ENCODE results near the gene SPHKAP. TPM values are rescaled to one million over a fixed set of nuclear protein-coding genes. Genes with fewer than 3 reads are reported as not detected.

Gene SPHKAP
- total and polyA plus RNA-seq, 7 donors: 0.15 to 0.83 (median 0.41) TPM; not detected in 2

GRCh38 chr2:228157841-228158240 is 23.6 kb downstream of the SPHKAP start:
- Histone ChIP-seq H3K4me3 (no peak overlapping the region), H3K9me3 (no peaks in the 10 kb centered on the region), H3K27ac (no peak overlapping the region), H3K36me3 (no peaks in the 10 kb centered on the region), H3K4me1 (no peaks in the 10 kb centered on the region), H3K27me3 (no peaks in the 10 kb centered on the region)
- TF ChIP-seq POLR2AphosphoS5 (IDR thresholded peaks at IDR 0.05): no peak
- TF ChIP-seq CTCF (IDR thresholded peaks at IDR 0.05): no peak
- no peak for TF ChIP-seq POLR2A (IDR thresholded peaks at IDR 0.05)
- TF ChIP-seq EP300 (IDR thresholded peaks at IDR 0.05): no peak
- intact Hi-C loops (cut with DNase I): no loop called here
- DNase-seq: no peak

GRCh38 chr2:228144961-228145360 is 36.5 kb downstream of the SPHKAP start:
- H3K4me3 ChIP-seq: no peak overlapping the region
- no peak for DNase-seq
- no peak overlapping the region for H3K27ac ChIP-seq
- H3K4me1 ChIP-seq: no peaks in the 10 kb centered on the region
- intact Hi-C loops (cut with DNase I): no loop called here
- no peaks in the 10 kb centered on the region for H3K9me3 ChIP-seq
- 52 to 62% methylated on average over 4 of the region's 4 CpGs for WGBS, 2 donors
- TF ChIP-seq CTCF (IDR thresholded peaks at IDR 0.05): no peak
- TF ChIP-seq POLR2AphosphoS5 (IDR thresholded peaks at IDR 0.05): no peak
- TF ChIP-seq POLR2A (IDR thresholded peaks at IDR 0.05): no peak
- TF ChIP-seq EP300 (IDR thresholded peaks at IDR 0.05): no peak
- H3K27me3 ChIP-seq: no peaks in the 10 kb centered on the region
- no peaks in the 10 kb centered on the region for H3K36me3 ChIP-seq

- TF ChIP-seq POLR2AphosphoS5 (IDR thresholded peaks at IDR 0.05): no peak
- WGBS, 2 donors: 54 to 74% methylated on average over 3 of the region's 3 CpGs
- no peaks in the 10 kb centered on the region for H3K27me3 ChIP-seq
- H3K36me3 ChIP-seq: no peaks in the 10 kb centered on the region
- intact Hi-C loops (cut with DNase I): no loop called here
- no peak overlapping the region for H3K4me3 ChIP-seq
- H3K9me3 ChIP-seq: no peaks in the 10 kb centered on the region
- DNase-seq: no peak
- no peaks in the 10 kb centered on the region for H3K4me1 ChIP-seq
- H3K27ac ChIP-seq: no peak overlapping the region
Measured at GRCh38 chr2:228140934-228141528, 40.5 kb downstream of the SPHKAP start.

- Histone ChIP-seq H3K9me3 (no peaks in the 10 kb centered on the region), H3K4me3 (no peak overlapping the region), H3K36me3 (no peaks in the 10 kb centered on the region), H3K4me1 (no peaks in the 10 kb centered on the region), H3K27ac (no peak overlapping the region), H3K27me3 (no peaks in the 10 kb centered on the region)
- 74 to 80% methylated on average over 3 of the region's 3 CpGs for WGBS, 2 donors
- intact Hi-C loops (cut with DNase I): no loop called here
- TF ChIP-seq POLR2A (IDR thresholded peaks at IDR 0.05) (no peak), EP300 (IDR thresholded peaks at IDR 0.05) (no peak)
- DNase-seq: no peak
Measured at GRCh38 chr2:228136027-228136426, 45.5 kb downstream of the SPHKAP start.

- intact Hi-C loops (cut with DNase I): no loop called here
- Histone ChIP-seq H3K9me3 (no peaks in the 10 kb centered on the region), H3K27ac (no peak overlapping the region), H3K27me3 (no peaks in the 10 kb centered on the region), H3K4me1 (no peaks in the 10 kb centered on the region), H3K4me3 (no peak overlapping the region), H3K36me3 (no peaks in the 10 kb centered on the region)
- DNase-seq: no peak
- no peak for TF ChIP-seq CTCF (IDR thresholded peaks at IDR 0.05)
- no peak for TF ChIP-seq EP300 (IDR thresholded peaks at IDR 0.05)
- TF ChIP-seq POLR2AphosphoS5 (IDR thresholded peaks at IDR 0.05): no peak
- TF ChIP-seq POLR2A (IDR thresholded peaks at IDR 0.05): no peak
- WGBS, 2 donors: 52 to 66% methylated on average over 2 of the region's 2 CpGs
Measured at GRCh38 chr2:228135300-228135699, 46.2 kb downstream of the SPHKAP start.

GRCh38 chr2:228131833-228132232 is 49.7 kb downstream of the SPHKAP start:
- no peaks in the 10 kb centered on the region for H3K36me3 ChIP-seq
- H3K27ac ChIP-seq: no peak overlapping the region
- DNase-seq: no peak
- H3K4me3 ChIP-seq: no peak overlapping the region
- 74 to 75% methylated on average over 8 of the region's 8 CpGs for WGBS, 2 donors
- H3K27me3 ChIP-seq: no peaks in the 10 kb centered on the region
- TF ChIP-seq CTCF (IDR thresholded peaks at IDR 0.05) (no peak), POLR2A (IDR thresholded peaks at IDR 0.05) (no peak), EP300 (IDR thresholded peaks at IDR 0.05) (no peak), POLR2AphosphoS5 (IDR thresholded peaks at IDR 0.05) (no peak)
- no peaks in the 10 kb centered on the region for H3K4me1 ChIP-seq
- no peaks in the 10 kb centered on the region for H3K9me3 ChIP-seq
- intact Hi-C loops (cut with DNase I): no loop called here
